ENCODE results near the gene HOXB1.

HOXB1 gene

DNA sequence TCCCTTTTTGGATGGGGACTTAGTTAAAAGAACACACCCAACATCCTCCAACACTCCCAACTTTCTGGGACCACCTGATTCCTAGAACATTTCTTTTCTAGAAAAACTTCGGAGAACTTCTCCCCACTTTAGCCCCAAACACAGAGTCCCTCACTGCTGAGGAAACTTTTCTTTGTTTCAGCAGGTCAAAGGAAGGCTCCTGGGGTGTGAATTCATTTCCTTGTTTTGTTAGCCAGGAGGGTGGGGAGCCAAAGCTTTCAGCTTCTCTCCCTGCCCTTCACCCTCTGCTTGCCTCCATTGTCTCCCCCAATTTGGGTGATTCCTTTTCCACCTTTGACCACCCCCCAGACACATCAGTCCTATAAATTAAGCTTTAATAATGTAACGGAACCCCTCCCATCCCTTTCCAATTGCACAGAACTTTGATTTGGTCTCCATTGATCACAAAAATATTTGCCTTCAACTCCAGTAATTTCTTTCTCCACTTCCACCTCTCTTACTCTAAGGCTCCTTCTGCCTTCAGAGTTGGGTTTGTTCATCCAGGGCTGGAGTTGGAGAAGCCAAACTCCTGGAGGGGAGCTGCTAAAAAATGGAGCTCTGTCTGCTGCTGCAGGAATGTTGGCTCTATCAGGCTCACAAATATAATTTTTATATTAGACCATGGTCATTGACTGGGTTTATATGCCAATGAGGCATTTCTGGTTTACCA lies 37.0 kb upstream of the HOXB1 start:
- no peak for DNase-seq (ENCODE audit: extremely low read depth in 1 of 2, low read depth in 1 of 2)

- DNase-seq (ENCODE audit: extremely low read depth in 1 of 2, low read depth in 1 of 2), result no peak
Measured at GRCh38 chr17:48567209-48567608, 36.4 kb upstream of the HOXB1 start.

DNA sequence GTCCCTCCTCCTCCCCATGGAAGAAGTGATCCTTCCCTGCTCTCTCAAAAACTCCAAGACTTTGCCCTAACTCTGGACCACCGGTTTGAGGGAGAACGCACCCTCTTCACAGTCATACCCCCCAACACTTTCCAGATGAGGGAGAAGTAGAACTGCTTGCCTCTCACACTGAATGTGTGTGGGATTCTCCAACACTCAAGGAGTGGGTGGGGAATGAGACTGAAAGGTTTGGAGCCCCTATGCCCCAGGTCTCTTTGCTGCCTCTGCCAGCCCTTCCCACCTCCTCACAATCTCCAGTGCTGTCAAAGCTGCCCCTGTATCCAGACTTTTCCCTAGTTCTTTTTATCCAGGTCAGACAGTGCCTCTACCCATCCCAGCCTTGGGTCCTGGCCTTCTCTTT lies 35.9 kb upstream of the HOXB1 start:
- no peak for DNase-seq (ENCODE audit: extremely low read depth in 1 of 2, low read depth in 1 of 2)

DNA sequence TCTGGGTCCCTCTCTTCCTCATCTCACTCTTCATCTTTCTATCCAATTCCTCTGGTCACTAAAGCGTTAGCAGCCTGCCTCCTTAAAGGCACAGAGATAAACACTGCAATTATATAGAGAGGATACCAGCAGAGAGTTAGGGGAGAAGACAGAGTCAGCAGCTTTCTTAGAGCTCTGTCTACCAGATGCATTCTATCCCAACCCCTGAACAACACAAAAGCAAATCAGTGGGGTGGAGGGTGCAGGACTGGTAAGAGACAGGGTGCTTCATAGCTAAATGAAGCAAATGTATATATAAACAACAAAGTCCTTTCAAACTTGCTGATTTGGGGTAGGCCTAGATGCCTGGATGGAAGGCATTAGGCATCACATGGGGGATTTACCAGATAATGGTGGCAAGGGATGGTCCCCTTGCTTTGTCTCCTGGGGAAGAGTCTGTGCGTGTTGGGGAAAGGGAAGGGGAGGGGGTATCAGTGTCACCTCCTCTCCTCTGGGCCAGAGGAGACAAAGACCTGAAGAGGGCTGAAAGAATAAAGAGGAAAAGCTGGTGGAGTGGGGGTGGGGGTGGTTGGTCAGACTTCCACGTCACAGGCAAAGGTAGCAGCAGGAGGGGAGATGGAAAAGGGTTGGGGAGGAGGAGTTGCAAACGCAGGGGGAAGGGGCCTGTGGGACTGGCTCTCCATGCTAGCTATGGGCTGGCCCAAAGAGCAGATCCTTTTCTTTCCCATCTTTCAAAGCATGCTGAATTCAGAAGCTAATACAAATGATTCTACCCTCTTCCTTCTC lies 35.3 kb upstream of the HOXB1 start:
- no peak for DNase-seq (ENCODE audit: extremely low read depth in 1 of 2, low read depth in 1 of 2)

DNA sequence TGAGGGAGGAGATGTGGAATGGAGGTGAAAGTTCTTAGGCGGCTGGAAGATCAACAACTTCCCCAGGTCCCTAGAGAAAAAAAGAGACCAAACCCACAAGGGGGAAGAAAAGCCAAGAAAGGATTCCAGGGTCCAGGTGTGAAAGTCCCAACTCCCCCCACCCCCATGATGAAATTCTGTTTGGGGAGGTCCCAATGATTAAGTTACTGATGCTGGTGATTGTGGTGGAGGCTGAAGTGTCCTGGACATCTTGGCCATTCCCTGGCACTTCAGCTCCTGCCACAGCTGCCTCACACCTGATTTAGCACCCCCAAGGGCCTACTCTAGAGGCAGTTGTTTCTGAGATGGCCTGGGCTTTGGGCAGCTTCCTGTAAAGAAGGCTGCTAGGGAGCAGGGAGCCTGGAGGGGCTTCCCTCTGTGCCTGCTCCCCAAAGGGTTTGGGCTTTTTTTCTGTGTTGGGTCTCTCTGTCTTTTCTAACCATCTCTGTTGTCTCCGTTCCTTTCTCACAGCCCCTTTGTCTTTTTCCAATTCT lies 34.3 kb upstream of the HOXB1 start:
- no peak for DNase-seq (ENCODE audit: extremely low read depth in 1 of 2, low read depth in 1 of 2)

GRCh38 chr17:48564188-48565021 lies 33.6 kb upstream of the HOXB1 start:
- DNase-seq (ENCODE audit: extremely low read depth in 1 of 2, low read depth in 1 of 2), result no peak

- no peak for DNase-seq (ENCODE audit: extremely low read depth in 1 of 2, low read depth in 1 of 2)
Measured at GRCh38 chr17:48563867-48564187, 33.0 kb upstream of the HOXB1 start.

GRCh38 chr17:48563385-48563838 lies 32.6 kb upstream of the HOXB1 start:
- no peak for DNase-seq (ENCODE audit: extremely low read depth in 1 of 2, low read depth in 1 of 2)

GRCh38 chr17:48562934-48563333 lies 32.1 kb upstream of the HOXB1 start:
- DNase-seq (ENCODE audit: extremely low read depth in 1 of 2, low read depth in 1 of 2), result no peak

- no peak for DNase-seq (ENCODE audit: extremely low read depth in 1 of 2, low read depth in 1 of 2)
Measured at GRCh38 chr17:48561884-48562810, 31.3 kb upstream of the HOXB1 start.

DNA sequence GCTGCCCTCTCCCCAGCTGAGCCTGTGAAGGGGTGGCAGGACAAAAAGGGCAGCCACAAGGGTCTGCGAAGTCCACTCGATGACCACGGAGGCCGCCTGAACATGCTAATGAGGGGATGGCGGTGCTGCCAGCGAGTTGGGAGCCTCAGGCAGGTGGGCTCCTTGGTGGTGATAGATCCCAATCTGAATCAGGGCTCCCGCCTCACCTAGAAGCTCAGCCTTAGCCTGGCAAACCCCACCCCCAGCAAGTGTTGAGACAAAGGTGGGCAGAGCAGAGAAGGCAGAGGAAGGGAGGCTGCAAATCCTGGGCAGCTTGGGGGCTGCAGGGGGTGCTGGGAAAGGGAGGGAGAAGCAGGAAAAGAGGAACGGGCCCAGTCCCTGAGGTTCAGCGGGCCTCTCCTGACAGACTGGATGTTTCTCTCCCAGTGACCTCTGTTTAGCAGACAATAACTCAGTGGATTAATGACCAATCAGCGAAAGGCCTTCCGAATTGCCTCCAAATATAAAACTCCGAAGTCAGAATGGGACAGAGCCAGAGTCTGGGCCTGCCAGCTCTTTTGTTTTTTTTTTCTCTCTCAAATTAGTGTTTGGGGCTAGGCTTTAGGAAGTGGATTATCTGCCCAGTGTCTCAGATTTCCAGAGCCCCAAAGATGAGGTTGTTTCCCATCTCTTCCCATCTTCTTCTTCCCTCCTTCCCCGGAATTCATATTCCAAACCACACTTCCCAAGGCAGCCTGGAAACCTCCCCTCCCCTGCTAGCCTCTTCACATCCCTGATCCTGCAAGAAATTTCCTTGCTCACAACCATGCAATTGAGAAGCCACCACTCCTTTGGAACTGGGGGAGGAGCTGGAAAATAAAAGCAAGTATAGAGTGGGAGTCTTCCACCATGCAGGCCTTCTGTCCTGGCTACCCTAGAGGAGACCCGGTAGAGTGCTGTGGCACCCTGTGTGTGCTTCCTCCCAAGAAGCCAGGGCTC lies 29.3 kb upstream of the HOXB1 start:
- no peak for DNase-seq (ENCODE audit: extremely low read depth in 1 of 2, low read depth in 1 of 2)

DNA sequence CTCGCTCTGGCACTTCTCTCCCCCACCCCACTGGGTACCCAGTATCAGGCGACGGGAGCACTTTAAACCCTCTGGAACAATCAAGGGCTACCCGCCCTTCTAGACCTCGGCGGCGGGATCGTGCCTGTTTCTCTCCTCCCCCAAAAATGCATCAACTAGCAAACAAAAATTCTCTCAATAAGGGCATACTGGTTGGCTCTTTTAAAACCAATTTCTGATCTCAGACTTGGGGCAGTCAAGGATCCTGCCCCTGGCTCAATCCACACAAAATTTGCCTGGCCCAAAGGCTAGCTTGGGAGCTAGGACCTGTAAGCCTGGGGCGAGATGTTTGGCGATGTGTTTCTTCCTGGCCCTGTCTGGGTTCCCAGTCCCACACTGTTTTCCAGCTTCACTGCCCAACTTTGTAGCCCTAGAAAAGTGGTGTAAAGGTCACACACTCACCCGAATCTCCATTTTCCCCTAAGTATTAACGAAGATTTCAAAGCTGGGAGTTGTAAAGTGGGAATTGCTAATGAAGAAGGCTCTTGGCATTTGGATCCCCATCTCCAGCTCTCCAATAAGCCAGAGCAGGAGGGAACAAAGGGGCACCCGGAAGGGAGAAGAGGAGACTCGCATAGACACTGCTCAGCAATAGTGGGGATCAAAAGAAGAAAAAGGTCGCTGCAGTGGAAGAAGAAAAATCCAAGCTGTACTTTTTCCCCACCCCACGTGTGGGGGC lies 28.5 kb upstream of the HOXB1 start:
- DNase-seq (ENCODE audit: extremely low read depth in 1 of 2, low read depth in 1 of 2), result no peak

GRCh38 chr17:48558831-48559121 lies 28.0 kb upstream of the HOXB1 start:
- no peak for DNase-seq (ENCODE audit: extremely low read depth in 1 of 2, low read depth in 1 of 2)

GRCh38 chr17:48558057-48558830 lies 27.4 kb upstream of the HOXB1 start:
- no peak for DNase-seq (ENCODE audit: extremely low read depth in 1 of 2, low read depth in 1 of 2)

- DNase-seq (ENCODE audit: extremely low read depth in 1 of 2, low read depth in 1 of 2), result no peak
Measured at GRCh38 chr17:48556576-48557401, 26.0 kb upstream of the HOXB1 start.

DNA sequence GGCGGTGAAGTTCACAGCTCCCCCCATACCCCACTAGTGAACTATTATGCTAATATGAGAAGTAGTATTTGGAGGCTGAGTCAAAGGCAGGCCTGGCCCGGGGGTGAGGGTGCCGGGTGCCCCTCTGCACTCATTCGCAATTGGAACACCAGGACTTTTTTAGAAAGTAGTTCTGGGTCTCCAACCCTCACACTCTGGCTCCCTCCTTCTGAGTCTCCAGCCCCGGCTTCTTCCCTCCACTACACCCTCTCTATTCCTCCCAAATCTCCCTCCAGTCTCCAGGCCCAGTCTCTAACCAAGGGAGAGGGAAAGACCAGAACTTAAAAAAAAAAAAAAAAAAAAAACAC lies 25.4 kb upstream of the HOXB1 start:
- no peak for DNase-seq (ENCODE audit: extremely low read depth in 1 of 2, low read depth in 1 of 2)
